Measurements from ENCODE around the gene RBM4B.

The RBM4B gene

DNA sequence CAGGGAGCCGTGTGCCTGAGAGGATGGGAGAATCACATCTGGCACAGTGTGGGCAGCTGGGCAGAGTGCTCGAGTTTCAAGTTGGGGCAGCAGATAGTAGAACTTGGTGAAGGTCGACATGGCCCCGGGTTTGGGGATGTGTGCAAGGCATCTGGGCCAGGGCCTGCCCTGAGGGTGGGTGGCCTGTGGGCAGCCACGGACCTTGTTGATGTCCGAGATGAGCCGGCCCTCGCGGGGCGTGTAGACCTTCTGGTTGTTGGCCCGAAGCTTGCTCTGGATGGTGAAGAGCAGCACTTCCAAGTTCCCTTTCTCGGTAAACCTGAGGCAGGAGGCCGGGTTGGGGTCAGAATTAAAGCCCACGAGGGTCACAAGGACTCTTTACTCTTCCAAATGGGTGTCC lies 31.0 kb upstream of the RBM4B start:
- TF ChIP-seq EP300 (IDR thresholded peaks at IDR 0.05; ENCODE audit: borderline replicate concordance) (no peak), CREB1 (IDR thresholded peaks at IDR 0.05; ENCODE audit: low read depth) (no peak), YY1 (IDR thresholded peaks at IDR 0.05; ENCODE audit: low read depth) (no peak), EGR1 (IDR thresholded peaks at IDR 0.05) (no peak), RAD21 (IDR thresholded peaks at IDR 0.05; ENCODE audit: low read depth) (no peak), TCF12 (IDR thresholded peaks at IDR 0.05; ENCODE audit: low read depth) (no peak), TAF1 (IDR thresholded peaks at IDR 0.05; ENCODE audit: low read depth) (no peak), CEBPB (IDR thresholded peaks at IDR 0.05) (no peak), NFIC (IDR thresholded peaks at IDR 0.05) (no peak), FOXM1 (IDR thresholded peaks at IDR 0.05; ENCODE audit: borderline replicate concordance, low read depth) (no peak), MAX (IDR thresholded peaks at IDR 0.05) (no peak; the same call in 1 of the 2 replicates), ZBTB7A (IDR thresholded peaks at IDR 0.05; ENCODE audit: low read depth) (no peak), TEAD4 (IDR thresholded peaks at IDR 0.05) (no peak)
- TF ChIP-seq, protein P1, sequence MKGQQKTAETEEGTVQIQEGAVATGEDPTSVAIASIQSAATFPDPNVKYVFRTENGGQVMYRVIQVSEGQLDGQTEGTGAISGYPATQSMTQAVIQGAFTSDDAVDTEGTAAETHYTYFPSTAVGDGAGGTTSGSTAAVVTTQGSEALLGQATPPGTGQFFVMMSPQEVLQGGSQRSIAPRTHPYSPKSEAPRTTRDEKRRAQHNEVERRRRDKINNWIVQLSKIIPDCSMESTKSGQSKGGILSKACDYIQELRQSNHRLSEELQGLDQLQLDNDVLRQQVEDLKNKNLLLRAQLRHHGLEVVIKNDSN (IDR thresholded peaks at IDR 0.05) = no peak
- TF ChIP-seq, protein P2, sequence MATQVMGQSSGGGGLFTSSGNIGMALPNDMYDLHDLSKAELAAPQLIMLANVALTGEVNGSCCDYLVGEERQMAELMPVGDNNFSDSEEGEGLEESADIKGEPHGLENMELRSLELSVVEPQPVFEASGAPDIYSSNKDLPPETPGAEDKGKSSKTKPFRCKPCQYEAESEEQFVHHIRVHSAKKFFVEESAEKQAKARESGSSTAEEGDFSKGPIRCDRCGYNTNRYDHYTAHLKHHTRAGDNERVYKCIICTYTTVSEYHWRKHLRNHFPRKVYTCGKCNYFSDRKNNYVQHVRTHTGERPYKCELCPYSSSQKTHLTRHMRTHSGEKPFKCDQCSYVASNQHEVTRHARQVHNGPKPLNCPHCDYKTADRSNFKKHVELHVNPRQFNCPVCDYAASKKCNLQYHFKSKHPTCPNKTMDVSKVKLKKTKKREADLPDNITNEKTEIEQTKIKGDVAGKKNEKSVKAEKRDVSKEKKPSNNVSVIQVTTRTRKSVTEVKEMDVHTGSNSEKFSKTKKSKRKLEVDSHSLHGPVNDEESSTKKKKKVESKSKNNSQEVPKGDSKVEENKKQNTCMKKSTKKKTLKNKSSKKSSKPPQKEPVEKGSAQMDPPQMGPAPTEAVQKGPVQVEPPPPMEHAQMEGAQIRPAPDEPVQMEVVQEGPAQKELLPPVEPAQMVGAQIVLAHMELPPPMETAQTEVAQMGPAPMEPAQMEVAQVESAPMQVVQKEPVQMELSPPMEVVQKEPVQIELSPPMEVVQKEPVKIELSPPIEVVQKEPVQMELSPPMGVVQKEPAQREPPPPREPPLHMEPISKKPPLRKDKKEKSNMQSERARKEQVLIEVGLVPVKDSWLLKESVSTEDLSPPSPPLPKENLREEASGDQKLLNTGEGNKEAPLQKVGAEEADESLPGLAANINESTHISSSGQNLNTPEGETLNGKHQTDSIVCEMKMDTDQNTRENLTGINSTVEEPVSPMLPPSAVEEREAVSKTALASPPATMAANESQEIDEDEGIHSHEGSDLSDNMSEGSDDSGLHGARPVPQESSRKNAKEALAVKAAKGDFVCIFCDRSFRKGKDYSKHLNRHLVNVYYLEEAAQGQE (IDR thresholded peaks at IDR 0.05; ENCODE audit: low read depth) = no peak

DNA sequence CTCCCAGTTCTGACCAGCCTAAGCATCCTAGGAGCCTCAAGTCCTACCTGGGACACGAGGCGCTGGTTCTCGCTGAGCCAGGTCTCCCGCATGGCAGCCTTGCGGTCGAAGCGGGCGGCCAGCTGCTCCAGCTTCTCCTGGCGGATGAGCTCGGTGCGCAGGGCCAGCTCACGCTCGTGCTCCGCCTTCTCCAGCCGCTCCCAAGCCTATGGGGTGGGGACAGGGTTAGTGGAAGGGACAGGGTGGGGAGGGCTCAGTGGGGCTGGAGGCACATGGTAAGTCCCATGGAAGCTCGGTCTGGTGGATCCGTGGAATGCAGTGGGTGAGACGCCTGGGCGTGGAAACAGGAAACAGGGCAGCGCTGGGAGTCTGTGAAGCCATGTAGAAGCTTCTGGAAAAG lies 30.4 kb upstream of the RBM4B start:
- TF ChIP-seq TAF1 (IDR thresholded peaks at IDR 0.05; ENCODE audit: low read depth) = no peak
- TF ChIP-seq EGR1 (IDR thresholded peaks at IDR 0.05) = peak; percentile 53; the same call in 1 of the 2 replicates
- TF ChIP-seq MAX (IDR thresholded peaks at IDR 0.05) = peak; percentile 78
- peak; percentile 72 for TF ChIP-seq TEAD4 (IDR thresholded peaks at IDR 0.05)
- no peak for TF ChIP-seq TCF12 (IDR thresholded peaks at IDR 0.05; ENCODE audit: low read depth)

DNA sequence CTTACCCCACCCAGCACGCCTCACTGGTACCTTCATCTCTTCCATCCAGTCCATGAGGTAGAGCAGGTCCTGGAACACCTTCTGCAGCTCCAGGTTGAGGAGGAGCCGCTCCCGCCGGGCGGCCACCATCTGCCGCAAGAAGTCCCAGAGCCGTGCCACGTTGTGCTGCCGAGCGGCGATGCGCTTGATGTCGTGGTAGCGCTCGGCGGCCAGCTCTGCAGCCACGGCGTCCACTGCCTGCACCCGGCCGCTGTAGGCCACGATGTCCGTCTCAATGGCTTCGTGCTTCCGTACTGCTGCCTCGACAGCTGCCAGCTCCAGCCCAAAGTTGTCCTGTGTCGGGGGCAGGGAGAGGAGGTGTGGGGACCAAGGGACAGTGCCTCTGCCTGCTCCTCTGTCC lies 29.8 kb upstream of the RBM4B start:
- TF ChIP-seq TEAD4 (IDR thresholded peaks at IDR 0.05) (no peak), MAX (IDR thresholded peaks at IDR 0.05) (no peak), FOXM1 (IDR thresholded peaks at IDR 0.05; ENCODE audit: borderline replicate concordance, low read depth) (no peak), CREB1 (IDR thresholded peaks at IDR 0.05; ENCODE audit: low read depth) (no peak), CEBPB (IDR thresholded peaks at IDR 0.05) (no peak)

- TF ChIP-seq RAD21 (IDR thresholded peaks at IDR 0.05; ENCODE audit: low read depth) = no peak
- TF ChIP-seq YY1 (IDR thresholded peaks at IDR 0.05; ENCODE audit: low read depth) = no peak
- TF ChIP-seq, protein P2 (IDR thresholded peaks at IDR 0.05; ENCODE audit: low read depth) = no peak
- no peak for TF ChIP-seq TAF1 (IDR thresholded peaks at IDR 0.05; ENCODE audit: low read depth)
- no peak for TF ChIP-seq EGR1 (IDR thresholded peaks at IDR 0.05)
- no peak for TF ChIP-seq MAX (IDR thresholded peaks at IDR 0.05)
- TF ChIP-seq ZBTB7A (IDR thresholded peaks at IDR 0.05; ENCODE audit: low read depth) = no peak
- TF ChIP-seq FOXM1 (IDR thresholded peaks at IDR 0.05; ENCODE audit: borderline replicate concordance, low read depth) = no peak
- no peak for TF ChIP-seq TCF12 (IDR thresholded peaks at IDR 0.05; ENCODE audit: low read depth)
- TF ChIP-seq TEAD4 (IDR thresholded peaks at IDR 0.05) = no peak
- no peak for TF ChIP-seq CREB1 (IDR thresholded peaks at IDR 0.05; ENCODE audit: low read depth)
- no peak for TF ChIP-seq CEBPB (IDR thresholded peaks at IDR 0.05)
- TF ChIP-seq NFIC (IDR thresholded peaks at IDR 0.05) = no peak
- TF ChIP-seq, protein P1 (IDR thresholded peaks at IDR 0.05) = no peak
- TF ChIP-seq EP300 (IDR thresholded peaks at IDR 0.05; ENCODE audit: borderline replicate concordance) = no peak
These were observed 29.3 kb upstream of the RBM4B start for GRCh38 chr11:66706989-66707388.

DNA sequence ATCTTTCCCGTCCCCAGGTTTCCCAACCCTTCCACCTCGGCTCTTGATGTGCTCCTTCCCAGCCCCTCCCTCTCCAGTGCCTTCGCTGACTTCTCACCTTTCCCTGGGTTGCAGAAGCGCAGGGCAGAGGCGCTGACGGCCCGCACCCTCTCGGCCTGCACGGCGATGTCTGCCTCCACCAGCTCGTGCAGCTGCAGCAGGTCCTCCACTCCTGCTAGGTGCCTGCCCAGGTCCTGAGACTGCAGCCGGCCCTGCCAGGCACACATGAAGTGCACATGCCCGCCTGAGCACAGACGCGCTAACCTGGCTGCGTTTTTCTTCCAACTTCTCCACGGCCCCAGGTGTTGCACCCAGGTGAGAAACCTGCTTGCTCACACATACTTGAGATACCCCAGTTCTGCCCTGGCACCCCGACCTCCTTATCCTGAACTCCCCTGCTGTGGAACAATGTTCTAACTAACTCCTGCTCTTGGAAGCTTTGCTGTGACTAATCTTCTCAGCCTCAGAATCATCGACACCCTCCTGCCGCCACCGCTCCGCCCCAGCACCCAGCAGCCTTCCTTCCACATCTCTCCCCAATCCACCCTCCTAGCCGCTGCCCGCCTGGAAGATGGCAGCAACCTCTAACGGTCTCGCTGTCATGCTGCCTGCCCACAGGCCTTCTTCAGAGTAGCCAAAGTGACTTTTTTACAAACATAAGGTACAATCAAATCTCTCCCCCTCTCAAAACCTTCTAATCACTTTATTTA lies 28.1 kb upstream of the RBM4B start:
- TF ChIP-seq CREB1 (IDR thresholded peaks at IDR 0.05; ENCODE audit: low read depth) = no peak
- TF ChIP-seq FOXM1 (IDR thresholded peaks at IDR 0.05; ENCODE audit: borderline replicate concordance, low read depth) = no peak
- TF ChIP-seq TEAD4 (IDR thresholded peaks at IDR 0.05) = no peak
- TF ChIP-seq, protein P1 (IDR thresholded peaks at IDR 0.05) = no peak
- TF ChIP-seq TCF12 (IDR thresholded peaks at IDR 0.05; ENCODE audit: low read depth) = no peak

Data from Ishikawa (cell line).